ENCODE data around the gene SH3YL1.

The SH3YL1 gene

GRCh38 chr2:246489-247144 is 17.2 kb downstream of the SH3YL1 start:
- no peak overlapping the region for H3K27ac ChIP-seq (ENCODE audit: insufficient read depth, low read length, poor library complexity, severe bottlenecking)
- H3K9me3 ChIP-seq (ENCODE audit: control insufficient read depth, low read length), result no peaks in the 10 kb centered on the region
- peaks cover 19% of the 10 kb centered on the region for H3K36me3 ChIP-seq (ENCODE audit: control insufficient read depth, insufficient read depth, low read length)
- no peak overlapping the region for H3K4me3 ChIP-seq (ENCODE audit: insufficient read depth, low read depth, low read length, poor library complexity, severe bottlenecking)
- DNase-seq, result peak in 1 of 3 donors; percentile 10
- no peaks in the 10 kb centered on the region for H3K4me1 ChIP-seq (ENCODE audit: control insufficient read depth, insufficient read depth, low read length, poor library complexity, severe bottlenecking)
- H3K27me3 ChIP-seq (replicated peaks; ENCODE audit: control insufficient read depth, insufficient read depth, low read length, poor library complexity, severe bottlenecking), result no peaks in the 10 kb centered on the region

GRCh38 chr2:244547-244946 is 19.3 kb downstream of the SH3YL1 start:
- no peaks in the 10 kb centered on the region for H3K4me1 ChIP-seq (ENCODE audit: control insufficient read depth, insufficient read depth, low read length, poor library complexity, severe bottlenecking)
- no peaks in the 10 kb centered on the region for H3K27me3 ChIP-seq (replicated peaks; ENCODE audit: control insufficient read depth, insufficient read depth, low read length, poor library complexity, severe bottlenecking)
- peaks cover 19% of the 10 kb centered on the region for H3K36me3 ChIP-seq (ENCODE audit: control insufficient read depth, insufficient read depth, low read length)
- no peak overlapping the region for H3K27ac ChIP-seq (ENCODE audit: insufficient read depth, low read length, poor library complexity, severe bottlenecking)
- no peaks in the 10 kb centered on the region for H3K9me3 ChIP-seq (ENCODE audit: control insufficient read depth, low read length)
- DNase-seq, result no peak
- no peak overlapping the region for H3K4me3 ChIP-seq (ENCODE audit: insufficient read depth, low read depth, low read length, poor library complexity, severe bottlenecking)

DNA sequence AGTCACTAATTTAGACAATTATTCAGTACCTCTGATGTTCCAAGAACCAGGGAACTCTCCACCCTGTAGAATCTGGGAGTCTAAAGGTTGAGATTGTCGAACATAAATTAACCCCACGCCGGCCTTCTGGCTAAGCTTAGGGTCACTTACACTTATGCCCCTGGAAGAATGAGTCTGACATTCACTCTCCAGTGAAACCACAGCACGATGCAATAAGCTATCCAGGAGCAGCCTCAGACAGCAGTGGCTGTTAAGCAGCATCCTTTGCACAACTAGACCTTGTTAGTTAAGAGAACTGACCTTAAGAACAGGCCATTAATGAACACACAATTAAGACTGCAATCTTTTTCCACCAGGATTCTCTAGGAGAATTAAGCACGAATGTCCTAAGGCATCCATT is 25.0 kb downstream of the SH3YL1 start:
- H3K4me3 ChIP-seq (ENCODE audit: insufficient read depth, low read depth, low read length, poor library complexity, severe bottlenecking), result no peak overlapping the region
- no peaks in the 10 kb centered on the region for H3K4me1 ChIP-seq (ENCODE audit: control insufficient read depth, insufficient read depth, low read length, poor library complexity, severe bottlenecking)
- H3K36me3 ChIP-seq (ENCODE audit: control insufficient read depth, insufficient read depth, low read length), result peaks cover 25% of the 10 kb centered on the region
- no peaks in the 10 kb centered on the region for H3K27me3 ChIP-seq (replicated peaks; ENCODE audit: control insufficient read depth, insufficient read depth, low read length, poor library complexity, severe bottlenecking)
- no peak for DNase-seq
- no peaks in the 10 kb centered on the region for H3K9me3 ChIP-seq (ENCODE audit: control insufficient read depth, low read length)
- H3K27ac ChIP-seq (ENCODE audit: insufficient read depth, low read length, poor library complexity, severe bottlenecking), result no peak overlapping the region

DNA sequence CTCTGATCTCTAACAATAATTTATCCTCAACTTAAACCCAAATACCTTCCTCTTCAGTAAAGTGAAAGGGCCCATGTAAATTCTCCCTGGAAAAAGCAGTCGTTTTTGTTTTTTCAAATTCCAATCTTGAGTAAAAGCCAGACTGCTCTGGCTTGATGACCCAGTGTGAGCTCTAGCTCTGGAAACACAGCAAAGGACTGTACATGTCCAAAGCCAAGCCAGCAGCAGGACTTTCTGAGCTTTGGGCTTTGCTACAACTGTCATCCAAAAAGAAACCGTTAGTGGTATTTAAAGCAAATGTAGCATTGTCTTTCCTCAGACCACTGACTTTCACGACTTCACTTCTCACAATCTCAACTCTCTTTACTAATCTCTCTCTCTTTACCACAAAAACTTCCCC is 25.4 kb downstream of the SH3YL1 start:
- Histone ChIP-seq H3K27ac (ENCODE audit: insufficient read depth, low read length, poor library complexity, severe bottlenecking) (no peak overlapping the region), H3K4me1 (ENCODE audit: control insufficient read depth, insufficient read depth, low read length, poor library complexity, severe bottlenecking) (no peaks in the 10 kb centered on the region), H3K9me3 (ENCODE audit: control insufficient read depth, low read length) (no peaks in the 10 kb centered on the region), H3K4me3 (ENCODE audit: insufficient read depth, low read depth, low read length, poor library complexity, severe bottlenecking) (no peak overlapping the region), H3K27me3 (replicated peaks; ENCODE audit: control insufficient read depth, insufficient read depth, low read length, poor library complexity, severe bottlenecking) (no peaks in the 10 kb centered on the region), H3K36me3 (ENCODE audit: control insufficient read depth, insufficient read depth, low read length) (peaks cover 22% of the 10 kb centered on the region)
- no peak for DNase-seq

DNA sequence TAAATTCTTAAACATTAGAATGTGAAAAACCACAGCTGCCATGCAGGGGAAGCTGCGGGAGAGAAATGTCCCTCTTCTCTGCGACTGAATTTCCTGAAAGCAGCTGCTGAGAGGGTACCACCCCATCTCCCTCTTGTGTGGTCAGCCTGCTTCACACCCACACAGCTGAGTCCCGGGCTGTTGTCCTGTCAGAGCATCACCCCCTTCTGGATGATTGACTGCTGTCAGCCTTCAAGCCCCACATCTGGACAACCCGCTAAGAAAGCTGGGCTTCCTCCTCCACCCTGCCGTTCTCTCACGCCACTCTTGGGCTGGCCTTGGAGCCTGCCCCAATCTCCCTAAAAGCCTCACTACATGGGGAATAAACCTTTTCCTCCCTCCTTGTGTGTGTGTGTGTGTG is 26.0 kb downstream of the SH3YL1 start:
- Histone ChIP-seq H3K4me1 (ENCODE audit: control insufficient read depth, insufficient read depth, low read length, poor library complexity, severe bottlenecking) (no peaks in the 10 kb centered on the region), H3K27me3 (replicated peaks; ENCODE audit: control insufficient read depth, insufficient read depth, low read length, poor library complexity, severe bottlenecking) (no peaks in the 10 kb centered on the region), H3K27ac (ENCODE audit: insufficient read depth, low read length, poor library complexity, severe bottlenecking) (no peak overlapping the region), H3K9me3 (ENCODE audit: control insufficient read depth, low read length) (no peaks in the 10 kb centered on the region), H3K36me3 (ENCODE audit: control insufficient read depth, insufficient read depth, low read length) (peaks cover 19% of the 10 kb centered on the region), H3K4me3 (ENCODE audit: insufficient read depth, low read depth, low read length, poor library complexity, severe bottlenecking) (no peak overlapping the region)
- no peak for DNase-seq

DNA sequence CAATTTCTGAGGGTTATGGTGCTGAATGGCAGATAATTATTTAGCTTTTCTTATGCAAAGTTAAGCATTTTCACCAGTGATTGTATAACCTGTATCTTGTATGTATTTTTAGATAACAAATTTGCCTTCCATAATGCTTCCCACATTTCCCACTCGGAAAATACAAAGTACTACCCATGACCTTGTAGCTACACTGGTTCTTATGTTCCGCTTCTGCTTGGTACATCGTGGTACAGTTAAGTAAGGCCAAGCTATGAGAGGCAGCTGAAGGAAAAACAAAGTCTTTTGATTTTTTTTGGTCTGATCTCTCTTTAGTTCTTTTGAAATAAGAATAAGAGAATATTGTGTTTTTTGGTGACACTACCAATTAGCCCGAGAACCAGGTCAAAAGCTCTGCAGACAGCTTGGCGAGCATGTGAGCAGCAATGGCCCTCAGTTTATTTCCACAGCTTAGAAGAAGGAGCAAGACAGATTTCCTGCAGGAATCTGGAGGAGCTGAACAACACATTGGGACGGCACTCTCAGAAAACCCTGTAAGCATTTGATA is 26.8 kb downstream of the SH3YL1 start:
- Histone ChIP-seq H3K36me3 (ENCODE audit: control insufficient read depth, insufficient read depth, low read length) (peaks cover 15% of the 10 kb centered on the region), H3K9me3 (ENCODE audit: control insufficient read depth, low read length) (no peaks in the 10 kb centered on the region), H3K4me3 (ENCODE audit: insufficient read depth, low read depth, low read length, poor library complexity, severe bottlenecking) (no peak overlapping the region), H3K4me1 (ENCODE audit: control insufficient read depth, insufficient read depth, low read length, poor library complexity, severe bottlenecking) (no peaks in the 10 kb centered on the region), H3K27ac (ENCODE audit: insufficient read depth, low read length, poor library complexity, severe bottlenecking) (no peak overlapping the region), H3K27me3 (replicated peaks; ENCODE audit: control insufficient read depth, insufficient read depth, low read length, poor library complexity, severe bottlenecking) (no peaks in the 10 kb centered on the region)
- DNase-seq, result no peak

DNA sequence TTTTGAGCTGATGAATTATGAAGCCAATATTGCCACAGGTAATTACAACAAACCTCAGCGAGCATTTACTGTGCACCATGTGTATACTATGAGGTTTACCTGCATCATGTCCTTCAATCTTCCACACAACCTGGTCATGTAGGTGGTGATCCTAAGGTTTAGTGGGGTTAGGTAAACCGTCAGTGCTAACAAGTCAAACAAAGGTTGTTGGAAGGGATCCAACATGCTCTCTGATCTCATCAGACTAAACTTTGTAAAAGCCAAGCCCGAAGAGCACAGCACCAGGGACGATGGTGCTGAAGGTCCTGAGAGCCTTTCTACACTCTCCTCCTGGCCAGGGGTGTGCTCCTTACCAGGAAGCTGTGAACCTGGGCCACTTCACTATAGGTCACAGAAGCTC is 29.4 kb downstream of the SH3YL1 start:
- Histone ChIP-seq H3K27me3 (replicated peaks; ENCODE audit: control insufficient read depth, insufficient read depth, low read length, poor library complexity, severe bottlenecking) (no peaks in the 10 kb centered on the region), H3K36me3 (ENCODE audit: control insufficient read depth, insufficient read depth, low read length) (peaks cover 26% of the 10 kb centered on the region), H3K9me3 (ENCODE audit: control insufficient read depth, low read length) (no peaks in the 10 kb centered on the region), H3K4me1 (ENCODE audit: control insufficient read depth, insufficient read depth, low read length, poor library complexity, severe bottlenecking) (no peaks in the 10 kb centered on the region), H3K4me3 (ENCODE audit: insufficient read depth, low read depth, low read length, poor library complexity, severe bottlenecking) (no peak overlapping the region), H3K27ac (ENCODE audit: insufficient read depth, low read length, poor library complexity, severe bottlenecking) (no peak overlapping the region)
- no peak for DNase-seq

DNA sequence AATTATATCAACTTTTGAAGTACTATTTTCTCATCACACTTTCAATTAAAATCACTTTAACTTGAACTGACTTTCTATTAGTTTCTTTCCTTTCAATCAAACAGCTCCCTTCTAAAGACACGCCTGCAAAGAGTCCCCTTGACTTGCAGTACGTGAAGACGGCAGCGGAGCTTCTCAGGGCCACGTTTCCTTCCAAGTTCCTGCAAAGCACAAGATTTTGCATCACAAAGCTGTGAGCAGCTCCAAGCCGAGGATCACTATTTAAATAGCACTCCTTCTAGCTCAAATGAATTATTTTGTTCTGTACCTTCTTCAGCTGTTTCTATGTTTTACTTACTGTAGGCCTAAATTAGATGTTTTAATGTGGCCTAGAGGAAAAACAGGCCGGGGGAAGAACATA is 30.8 kb downstream of the SH3YL1 start:
- Histone ChIP-seq H3K4me3 (ENCODE audit: insufficient read depth, low read depth, low read length, poor library complexity, severe bottlenecking) (no peak overlapping the region), H3K27me3 (replicated peaks; ENCODE audit: control insufficient read depth, insufficient read depth, low read length, poor library complexity, severe bottlenecking) (no peaks in the 10 kb centered on the region), H3K9me3 (ENCODE audit: control insufficient read depth, low read length) (no peaks in the 10 kb centered on the region), H3K4me1 (ENCODE audit: control insufficient read depth, insufficient read depth, low read length, poor library complexity, severe bottlenecking) (no peaks in the 10 kb centered on the region), H3K36me3 (ENCODE audit: control insufficient read depth, insufficient read depth, low read length) (peaks cover 25% of the 10 kb centered on the region), H3K27ac (ENCODE audit: insufficient read depth, low read length, poor library complexity, severe bottlenecking) (no peak overlapping the region)
- no peak for DNase-seq

DNA sequence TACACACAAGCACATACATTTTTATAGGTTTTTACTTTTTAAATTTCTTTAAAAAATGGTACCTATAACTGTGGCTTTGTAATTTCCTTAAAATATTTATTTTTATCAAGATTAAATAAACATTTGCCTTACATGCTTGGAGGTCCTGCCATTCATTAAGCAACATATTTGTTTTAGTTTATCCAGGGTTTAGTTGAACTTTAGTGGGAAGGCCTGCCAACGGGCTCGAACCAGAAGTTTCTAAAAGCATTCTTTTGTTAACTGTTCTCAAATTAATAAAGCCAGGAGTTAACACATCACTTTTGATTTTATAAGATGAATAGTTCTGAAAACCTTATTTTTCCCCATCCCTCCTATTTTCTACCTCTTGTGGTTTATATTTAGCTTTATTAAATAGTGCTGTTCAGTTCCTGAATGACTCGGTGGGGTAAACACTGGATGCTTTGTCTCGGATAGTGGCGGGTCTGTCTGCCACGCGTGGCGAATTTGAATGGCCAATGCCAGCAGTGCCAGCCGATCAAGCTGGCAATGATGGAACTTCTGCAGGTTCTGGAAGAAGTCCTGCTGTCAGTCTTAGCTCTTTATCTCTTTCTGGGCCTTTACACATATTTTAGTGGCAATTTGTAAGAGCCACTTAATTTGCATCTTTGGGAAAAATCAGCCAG is 32.2 kb downstream of the SH3YL1 start:
- DNase-seq, result no peak
- H3K27me3 ChIP-seq (replicated peaks; ENCODE audit: control insufficient read depth, insufficient read depth, low read length, poor library complexity, severe bottlenecking), result no peaks in the 10 kb centered on the region
- no peak overlapping the region for H3K27ac ChIP-seq (ENCODE audit: insufficient read depth, low read length, poor library complexity, severe bottlenecking)
- no peaks in the 10 kb centered on the region for H3K4me1 ChIP-seq (ENCODE audit: control insufficient read depth, insufficient read depth, low read length, poor library complexity, severe bottlenecking)
- no peak overlapping the region for H3K4me3 ChIP-seq (ENCODE audit: insufficient read depth, low read depth, low read length, poor library complexity, severe bottlenecking)
- peaks cover 29% of the 10 kb centered on the region for H3K36me3 ChIP-seq (ENCODE audit: control insufficient read depth, insufficient read depth, low read length)
- H3K9me3 ChIP-seq (ENCODE audit: control insufficient read depth, low read length), result no peaks in the 10 kb centered on the region

GRCh38 chr2:228518-229278 is 35.1 kb downstream of the SH3YL1 start:
- Histone ChIP-seq H3K27me3 (replicated peaks; ENCODE audit: control insufficient read depth, insufficient read depth, low read length, poor library complexity, severe bottlenecking) (no peaks in the 10 kb centered on the region), H3K4me1 (ENCODE audit: control insufficient read depth, insufficient read depth, low read length, poor library complexity, severe bottlenecking) (no peaks in the 10 kb centered on the region), H3K4me3 (ENCODE audit: insufficient read depth, low read depth, low read length, poor library complexity, severe bottlenecking) (no peak overlapping the region), H3K27ac (ENCODE audit: insufficient read depth, low read length, poor library complexity, severe bottlenecking) (no peak overlapping the region), H3K36me3 (ENCODE audit: control insufficient read depth, insufficient read depth, low read length) (peaks cover 44% of the 10 kb centered on the region), H3K9me3 (ENCODE audit: control insufficient read depth, low read length) (no peaks in the 10 kb centered on the region)
- DNase-seq, result no peak

Measured in effector memory CD4-positive, alpha-beta T cell (primary cell).